Peyer's patch (tissue), 4 donors: ENCODE results near the gene RFFL.

Experiments used
- CTCF ChIP-seq, 6 experiments: fragments of 450-650 bp in 4 of 6; fragments of 200-600 bp in 2 of 6; sonication (generic) in 1 of 6; IDR thresholded peaks; one replicate each; pipeline ENCODE4 v1.5.1; 2017 to 2019; ENCODE audit warnings: antibody characterized with exemption in 6 of 6, mild to moderate bottlenecking in 3 of 6, moderate library complexity in 1 of 6
- POLR2A ChIP-seq, 2 donors: fragments of 450-650 bp; IDR thresholded peaks; one replicate each; pipeline ENCODE4 v1.5.1; 2017; ENCODE audit warnings: antibody characterized with exemption in 2 of 2, mild to moderate bottlenecking in 2 of 2, moderate library complexity in 2 of 2

GRCh38 chr17:35057332-35057915 is 6.1 kb downstream of the RFFL start:
- TF ChIP-seq CTCF (IDR thresholded peaks at IDR 0.05), result no peak
- TF ChIP-seq POLR2A (IDR thresholded peaks at IDR 0.05), result no peak
